Measurements from ENCODE around the gene RBM24.

RBM24 gene

DNA sequence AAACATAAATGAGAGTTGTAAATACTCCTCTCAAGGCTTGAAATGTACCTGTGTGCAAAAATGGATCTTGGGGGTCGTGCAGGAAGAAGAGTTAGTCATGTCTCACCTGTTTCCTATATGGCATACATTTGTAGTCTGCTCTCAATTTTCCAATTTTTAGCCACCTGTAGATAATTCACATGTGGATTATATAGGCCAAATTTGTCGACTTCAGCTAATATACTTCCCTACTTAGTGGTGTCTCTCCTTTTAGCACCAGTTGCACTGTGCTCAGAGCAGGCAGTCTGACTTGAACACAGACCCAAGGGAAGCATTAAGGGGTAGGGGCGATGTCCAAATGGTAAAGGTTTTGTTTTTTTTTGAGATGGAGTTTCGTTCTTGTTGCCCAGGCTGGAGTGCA is 1.9 kb downstream of the RBM24 start:
- no peaks in the 10 kb centered on the region for H3F3A ChIP-seq (ENCODE audit: low read depth)
- no peaks in the 10 kb centered on the region for H3K4me1 ChIP-seq (ENCODE audit: insufficient read depth, low read length, poor library complexity, severe bottlenecking)
- H3K9me3 ChIP-seq (ENCODE audit: insufficient read depth, low read depth, low read length): no peaks in the 10 kb centered on the region
- H3K4me3 ChIP-seq (ENCODE audit: low read length, poor library complexity, severe bottlenecking): no peak overlapping the region
- TF ChIP-seq, protein P1, sequence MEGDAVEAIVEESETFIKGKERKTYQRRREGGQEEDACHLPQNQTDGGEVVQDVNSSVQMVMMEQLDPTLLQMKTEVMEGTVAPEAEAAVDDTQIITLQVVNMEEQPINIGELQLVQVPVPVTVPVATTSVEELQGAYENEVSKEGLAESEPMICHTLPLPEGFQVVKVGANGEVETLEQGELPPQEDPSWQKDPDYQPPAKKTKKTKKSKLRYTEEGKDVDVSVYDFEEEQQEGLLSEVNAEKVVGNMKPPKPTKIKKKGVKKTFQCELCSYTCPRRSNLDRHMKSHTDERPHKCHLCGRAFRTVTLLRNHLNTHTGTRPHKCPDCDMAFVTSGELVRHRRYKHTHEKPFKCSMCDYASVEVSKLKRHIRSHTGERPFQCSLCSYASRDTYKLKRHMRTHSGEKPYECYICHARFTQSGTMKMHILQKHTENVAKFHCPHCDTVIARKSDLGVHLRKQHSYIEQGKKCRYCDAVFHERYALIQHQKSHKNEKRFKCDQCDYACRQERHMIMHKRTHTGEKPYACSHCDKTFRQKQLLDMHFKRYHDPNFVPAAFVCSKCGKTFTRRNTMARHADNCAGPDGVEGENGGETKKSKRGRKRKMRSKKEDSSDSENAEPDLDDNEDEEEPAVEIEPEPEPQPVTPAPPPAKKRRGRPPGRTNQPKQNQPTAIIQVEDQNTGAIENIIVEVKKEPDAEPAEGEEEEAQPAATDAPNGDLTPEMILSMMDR (conservative IDR thresholded peaks at IDR 0.05; ENCODE audit: low read length): no peak
- TF ChIP-seq EZH2phosphoT487 (IDR thresholded peaks at IDR 0.05; ENCODE audit: borderline replicate concordance): no peak
- no peak overlapping the region for H2AFZ ChIP-seq (ENCODE audit: low read length)
- no peak overlapping the region for H3K4me2 ChIP-seq (ENCODE audit: low read depth, low read length, poor library complexity, severe bottlenecking)
- H3K9me2 ChIP-seq (replicated peaks; ENCODE audit: low read depth, low read length): no peaks in the 10 kb centered on the region
- no peaks in the 10 kb centered on the region for H3K36me3 ChIP-seq (ENCODE audit: insufficient read depth, low read length)
- no peaks in the 10 kb centered on the region for H4K20me1 ChIP-seq (ENCODE audit: insufficient read depth, low read length, poor library complexity, severe bottlenecking)
- no peaks in the 10 kb centered on the region for H3K27me3 ChIP-seq (ENCODE audit: insufficient read depth, low read length, poor library complexity, severe bottlenecking)
- H3K79me2 ChIP-seq (ENCODE audit: insufficient read depth, low read length): no peaks in the 10 kb centered on the region
- H3K9ac ChIP-seq (ENCODE audit: low read depth, low read length, poor library complexity, severe bottlenecking): no peak overlapping the region

DNA sequence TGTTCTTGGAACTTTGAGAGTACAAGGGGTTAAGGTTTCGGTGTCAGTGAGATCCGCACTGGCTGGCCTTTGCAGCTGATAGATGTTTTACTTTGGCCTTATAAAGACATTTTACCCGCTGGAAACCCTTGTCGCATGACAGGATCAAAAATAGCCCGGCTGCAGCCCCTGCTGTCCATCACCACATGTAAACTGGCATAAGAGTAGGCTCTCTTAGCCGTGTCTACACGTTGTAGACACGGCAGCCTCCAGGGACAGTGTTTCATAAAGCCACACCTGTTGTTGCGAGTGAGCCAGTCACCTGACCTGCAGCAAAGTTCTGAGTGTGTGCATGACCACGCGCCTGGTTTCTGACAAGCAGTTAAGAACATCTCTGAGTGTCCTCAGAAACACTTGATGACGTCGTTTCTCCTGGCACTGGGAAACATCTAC is 8.5 kb downstream of the RBM24 start:
- no peaks in the 10 kb centered on the region for H3K4me1 ChIP-seq (ENCODE audit: insufficient read depth, low read length, poor library complexity, severe bottlenecking)
- no peaks in the 10 kb centered on the region for H3K27me3 ChIP-seq (ENCODE audit: insufficient read depth, low read length, poor library complexity, severe bottlenecking)
- no peaks in the 10 kb centered on the region for H3K79me2 ChIP-seq (ENCODE audit: insufficient read depth, low read length)
- H3K4me2 ChIP-seq (ENCODE audit: low read depth, low read length, poor library complexity, severe bottlenecking): no peak overlapping the region
- H3K4me3 ChIP-seq (ENCODE audit: low read length, poor library complexity, severe bottlenecking): no peak overlapping the region
- H3K9ac ChIP-seq (ENCODE audit: low read depth, low read length, poor library complexity, severe bottlenecking): no peak overlapping the region
- H3K9me2 ChIP-seq (replicated peaks; ENCODE audit: low read depth, low read length): no peaks in the 10 kb centered on the region
- H4K20me1 ChIP-seq (ENCODE audit: insufficient read depth, low read length, poor library complexity, severe bottlenecking): no peaks in the 10 kb centered on the region
- H2AFZ ChIP-seq (ENCODE audit: low read length): no peak overlapping the region
- no peaks in the 10 kb centered on the region for H3K36me3 ChIP-seq (ENCODE audit: insufficient read depth, low read length)
- H3K9me3 ChIP-seq (ENCODE audit: insufficient read depth, low read depth, low read length): no peaks in the 10 kb centered on the region
- TF ChIP-seq, protein P1 (conservative IDR thresholded peaks at IDR 0.05; ENCODE audit: low read length): no peak
- TF ChIP-seq EZH2phosphoT487 (IDR thresholded peaks at IDR 0.05; ENCODE audit: borderline replicate concordance): no peak
- H3F3A ChIP-seq (ENCODE audit: low read depth): no peaks in the 10 kb centered on the region

DNA sequence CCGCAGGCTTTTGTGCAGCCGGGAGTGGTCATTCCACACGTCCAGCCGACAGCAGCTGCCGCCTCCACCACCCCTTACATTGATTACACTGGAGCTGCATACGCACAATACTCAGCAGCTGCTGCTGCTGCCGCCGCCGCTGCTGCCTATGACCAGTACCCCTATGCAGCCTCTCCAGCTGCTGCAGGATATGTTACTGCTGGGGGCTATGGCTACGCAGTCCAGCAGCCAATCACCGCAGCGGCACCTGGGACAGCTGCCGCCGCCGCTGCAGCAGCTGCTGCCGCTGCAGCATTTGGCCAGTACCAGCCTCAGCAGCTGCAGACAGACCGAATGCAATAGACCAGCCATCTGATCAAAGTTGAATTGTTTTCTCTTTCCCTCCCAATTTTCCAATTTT is 10.6 kb downstream of the RBM24 start:
- Histone ChIP-seq H3K9me2 (replicated peaks; ENCODE audit: low read depth, low read length) (no peaks in the 10 kb centered on the region), H3K9ac (ENCODE audit: low read depth, low read length, poor library complexity, severe bottlenecking) (no peak overlapping the region), H3K4me2 (ENCODE audit: low read depth, low read length, poor library complexity, severe bottlenecking) (no peak overlapping the region), H3F3A (ENCODE audit: low read depth) (no peaks in the 10 kb centered on the region), H3K27me3 (ENCODE audit: insufficient read depth, low read length, poor library complexity, severe bottlenecking) (no peaks in the 10 kb centered on the region), H3K36me3 (ENCODE audit: insufficient read depth, low read length) (no peaks in the 10 kb centered on the region), H3K4me3 (ENCODE audit: low read length, poor library complexity, severe bottlenecking) (no peak overlapping the region), H3K79me2 (ENCODE audit: insufficient read depth, low read length) (no peaks in the 10 kb centered on the region), H2AFZ (ENCODE audit: low read length) (no peak overlapping the region), H3K9me3 (ENCODE audit: insufficient read depth, low read depth, low read length) (no peaks in the 10 kb centered on the region), H3K4me1 (ENCODE audit: insufficient read depth, low read length, poor library complexity, severe bottlenecking) (no peaks in the 10 kb centered on the region), H4K20me1 (ENCODE audit: insufficient read depth, low read length, poor library complexity, severe bottlenecking) (no peaks in the 10 kb centered on the region)
- TF ChIP-seq, protein P1 (conservative IDR thresholded peaks at IDR 0.05; ENCODE audit: low read length): no peak
- no peak for TF ChIP-seq EZH2phosphoT487 (IDR thresholded peaks at IDR 0.05; ENCODE audit: borderline replicate concordance)

All from Loucy (cell line).